HG02610 (cell line): ENCODE results near the gene SEMA5A.

Experiments used
- ATAC-seq: cut with Tn5 transposase; IDR thresholded peaks from one replicate; pipeline ENCODE4 v1.9.1; 2021; ENCODE audit warnings: mild to moderate bottlenecking, moderate library complexity; ENCODE audit not compliant: unreplicated experiment

SEMA5A gene

DNA sequence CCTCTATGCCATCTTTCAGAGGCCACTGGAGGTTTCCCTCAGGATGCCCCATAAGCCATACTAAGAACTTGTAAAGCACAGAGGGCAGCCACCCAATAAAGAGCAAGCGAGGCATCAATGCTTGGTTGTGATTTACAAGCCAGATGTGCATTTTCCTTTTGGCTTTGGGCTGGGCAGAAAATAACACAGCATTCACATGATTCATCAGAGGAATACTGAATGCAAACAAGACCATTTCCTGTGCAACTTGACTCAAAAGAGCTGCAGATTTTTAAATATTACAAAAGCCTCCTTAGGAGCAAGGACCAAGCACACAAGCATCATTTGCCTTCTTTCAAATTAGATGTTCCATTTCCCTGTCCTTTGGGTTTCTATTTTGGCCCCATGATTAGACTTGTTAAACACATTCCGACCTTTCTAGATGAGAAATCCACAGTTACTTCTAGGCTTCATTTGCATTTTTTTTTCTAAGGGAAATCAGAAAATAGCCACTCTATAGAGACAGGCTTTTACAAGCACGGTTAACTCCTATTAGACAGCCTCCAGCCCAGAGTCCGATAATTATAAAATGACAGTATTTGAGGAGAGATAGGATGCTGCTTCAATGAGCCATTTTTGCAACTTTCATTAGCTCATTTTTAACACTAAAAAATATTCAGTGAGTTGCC lies 207.8 kb downstream of the SEMA5A start:
- no peak for ATAC-seq

DNA sequence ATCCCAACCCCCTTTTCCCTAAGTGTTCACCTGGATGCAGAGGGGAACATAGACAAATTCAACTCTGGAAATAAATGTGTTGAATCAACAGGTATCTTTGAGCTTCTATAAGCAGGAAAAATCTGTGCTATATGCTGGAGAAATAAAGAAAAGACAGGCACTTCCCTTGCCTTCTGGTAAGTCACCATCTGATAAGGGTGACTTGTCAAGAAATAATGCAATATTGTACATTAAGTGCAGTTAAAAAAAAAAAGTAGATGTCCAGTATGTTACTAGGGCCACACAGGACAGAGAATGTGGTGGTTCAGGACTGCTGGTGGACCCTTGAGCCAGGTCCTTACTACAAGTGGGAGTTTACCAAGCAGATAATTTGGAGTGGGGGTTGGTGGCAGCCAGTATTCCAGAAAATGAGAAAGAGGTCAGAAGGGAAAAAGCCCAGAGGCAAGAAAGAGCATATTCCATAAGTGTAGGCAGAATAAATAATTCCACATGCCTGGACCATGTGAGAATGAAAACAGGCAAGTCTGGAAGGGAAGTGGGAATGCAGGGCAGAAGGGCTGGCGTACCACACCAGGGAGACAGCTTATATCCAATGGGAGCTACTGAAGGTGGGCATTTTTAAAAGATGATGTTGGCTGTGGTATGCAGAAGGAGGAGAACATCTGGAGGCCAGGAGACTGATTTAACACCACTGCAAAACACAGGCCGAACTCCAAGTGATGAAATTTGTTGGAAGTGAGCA lies 209.9 kb downstream of the SEMA5A start:
- no peak for ATAC-seq

DNA sequence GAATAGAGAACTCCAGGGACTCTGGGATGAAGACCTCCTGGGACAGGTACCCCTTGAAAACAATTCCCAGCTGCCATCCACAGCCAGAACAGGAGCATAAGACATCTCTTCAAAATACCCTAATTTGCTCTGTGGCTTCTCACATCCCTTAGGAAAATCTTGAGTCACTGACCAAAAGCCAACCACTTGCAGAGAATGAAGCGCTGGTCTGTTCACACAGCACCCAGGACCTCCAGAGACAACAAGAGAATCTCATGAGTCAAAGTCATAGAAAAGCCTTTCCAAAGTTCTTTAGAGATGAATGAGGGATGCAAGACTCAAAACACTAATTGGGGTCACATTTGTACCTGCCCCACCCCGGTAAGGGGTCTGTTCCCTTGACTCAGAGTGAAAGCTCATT lies 210.6 kb downstream of the SEMA5A start:
- no peak for ATAC-seq

DNA sequence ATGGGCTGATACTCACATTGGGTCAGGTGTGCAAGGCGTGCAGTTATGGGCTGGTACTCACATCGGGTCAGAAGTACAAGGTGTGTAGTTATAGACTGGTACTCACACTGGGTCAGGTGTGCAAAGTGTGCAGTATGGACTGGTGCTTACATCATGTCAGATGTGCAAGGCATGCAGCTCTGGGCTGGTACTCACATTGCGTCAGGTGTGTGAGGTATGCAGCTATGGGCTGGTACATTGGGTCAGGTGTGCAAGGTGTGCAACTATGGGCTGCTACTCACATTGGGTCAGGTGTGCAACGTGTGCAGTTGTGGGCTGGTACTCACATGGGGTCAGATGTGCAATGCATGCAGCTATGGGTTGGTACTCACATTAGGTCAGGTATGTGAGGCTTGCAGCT lies 213.8 kb downstream of the SEMA5A start:
- ATAC-seq: no peak

- no peak for ATAC-seq
Observed at GRCh38 chr5:9331372-9331771, 214.5 kb downstream of the SEMA5A start.

DNA sequence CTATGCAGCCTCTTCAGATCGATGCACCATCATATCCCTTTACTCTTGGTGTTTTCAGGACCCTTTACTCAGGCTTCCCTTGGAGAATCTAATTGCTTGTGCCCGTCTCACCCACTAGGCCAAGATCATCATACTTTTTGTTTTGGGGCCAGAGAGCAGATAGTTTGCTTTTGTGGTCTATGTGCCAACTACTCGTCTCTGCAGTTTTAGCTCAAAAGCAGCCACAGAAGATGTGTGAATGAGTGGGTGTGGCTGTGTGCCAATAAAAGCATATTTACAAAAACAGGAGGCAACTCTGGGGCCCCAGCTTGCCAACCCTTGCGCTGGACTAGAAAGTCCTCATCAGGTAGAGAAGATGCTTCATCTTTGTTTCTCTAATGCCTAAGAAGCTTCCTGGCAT lies 216.8 kb downstream of the SEMA5A start:
- no peak for ATAC-seq

GRCh38 chr5:9325549-9325948 lies 220.3 kb downstream of the SEMA5A start:
- ATAC-seq: no peak

GRCh38 chr5:9324348-9325077 lies 221.4 kb downstream of the SEMA5A start:
- ATAC-seq: no peak

GRCh38 chr5:9320652-9321051 lies 225.2 kb downstream of the SEMA5A start:
- ATAC-seq: no peak

DNA sequence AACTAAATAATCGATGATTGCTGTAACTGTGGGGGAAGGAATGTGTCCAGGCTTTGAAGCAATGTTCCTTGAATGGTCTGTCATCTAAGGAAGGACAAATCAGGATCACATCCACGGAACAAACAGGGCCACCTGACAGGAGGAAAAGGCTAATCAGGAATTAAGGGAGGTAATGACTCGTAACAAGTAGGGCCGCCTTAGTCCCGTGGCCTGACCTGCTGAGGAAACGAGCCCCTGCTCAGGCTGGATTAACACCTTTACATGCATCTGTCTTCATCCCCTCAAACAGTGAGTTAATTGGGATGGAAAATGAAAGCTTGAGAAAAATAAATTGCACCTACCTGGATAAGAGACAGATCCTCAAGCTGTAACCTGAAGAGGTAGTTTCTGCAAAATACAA lies 227.8 kb downstream of the SEMA5A start:
- no peak for ATAC-seq

DNA sequence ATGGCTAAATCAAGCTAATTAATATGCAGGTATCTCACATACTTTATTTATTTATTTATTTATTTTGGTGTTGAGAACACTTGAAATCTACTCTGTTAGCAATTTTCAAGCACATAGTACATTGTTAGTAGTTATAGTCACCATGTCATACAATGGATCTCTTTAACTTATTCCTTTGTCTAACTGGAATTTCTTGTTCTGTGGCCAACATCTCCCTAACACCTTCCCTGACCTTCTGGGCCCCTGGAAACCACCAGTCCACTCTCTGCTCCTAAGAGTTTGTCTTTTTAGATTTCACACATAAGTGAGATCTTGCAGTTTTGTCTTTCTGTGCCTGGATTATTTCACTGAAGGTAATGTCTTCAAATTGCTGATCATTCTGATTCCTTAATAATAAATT lies 229.1 kb downstream of the SEMA5A start:
- ATAC-seq: no peak

DNA sequence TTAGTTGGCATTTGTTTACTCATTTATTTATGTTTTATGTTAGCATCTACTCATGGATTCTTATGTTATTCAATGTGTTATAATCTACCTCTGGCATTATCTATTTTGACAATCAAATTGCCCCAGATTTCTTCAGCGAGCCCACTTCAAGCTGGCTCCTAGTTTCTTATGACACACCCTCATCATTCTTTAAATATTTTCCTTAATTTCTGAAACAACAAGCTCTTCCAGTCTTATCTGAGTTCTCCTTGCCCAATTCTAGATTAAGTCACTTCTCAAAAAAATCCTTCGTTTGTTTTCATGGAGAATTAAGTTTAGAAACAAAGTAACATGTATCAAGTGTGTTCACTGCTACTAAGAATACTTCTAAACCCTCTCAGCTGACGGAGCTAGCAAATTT lies 229.8 kb downstream of the SEMA5A start:
- ATAC-seq: no peak

DNA sequence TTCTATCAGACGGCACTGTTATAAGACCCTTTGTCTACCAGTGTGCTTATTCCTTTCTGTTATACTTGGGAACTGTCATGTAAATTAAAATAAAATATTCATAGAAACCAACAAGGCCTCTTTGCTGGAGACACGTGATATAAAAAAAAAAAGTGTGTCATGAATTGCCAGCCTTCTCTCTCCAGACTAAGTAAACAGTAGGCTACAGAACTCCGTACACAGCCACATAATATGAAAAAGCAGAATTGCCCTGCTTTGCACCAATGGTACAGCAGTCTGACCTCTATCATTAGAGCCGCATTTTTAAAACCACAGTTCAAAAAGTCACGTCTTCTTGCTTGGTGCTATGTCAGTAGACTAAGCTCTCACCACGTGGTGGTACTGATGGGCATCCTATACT lies 231.3 kb downstream of the SEMA5A start:
- ATAC-seq: no peak

- ATAC-seq: no peak
Observed at GRCh38 chr5:9313751-9314150, 232.1 kb downstream of the SEMA5A start.

DNA sequence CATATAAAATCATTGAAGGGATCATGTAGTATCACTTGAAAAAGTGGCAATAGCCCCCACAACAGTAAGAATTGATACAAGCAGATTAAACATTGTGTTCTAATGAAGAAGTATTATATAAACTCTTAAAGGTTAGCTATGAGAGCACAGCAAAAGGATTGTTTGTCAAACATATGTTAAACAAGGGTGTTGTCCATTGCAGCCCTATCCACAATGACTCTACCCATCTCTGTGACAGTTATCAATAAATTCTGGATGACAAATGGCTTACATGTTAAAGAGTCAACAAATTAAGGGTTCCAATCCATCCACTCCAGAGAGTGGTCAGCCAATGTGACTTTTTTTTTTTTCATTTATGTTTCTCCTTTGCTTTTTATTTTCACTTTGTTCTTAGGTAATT lies 238.7 kb downstream of the SEMA5A start:
- ATAC-seq: no peak

DNA sequence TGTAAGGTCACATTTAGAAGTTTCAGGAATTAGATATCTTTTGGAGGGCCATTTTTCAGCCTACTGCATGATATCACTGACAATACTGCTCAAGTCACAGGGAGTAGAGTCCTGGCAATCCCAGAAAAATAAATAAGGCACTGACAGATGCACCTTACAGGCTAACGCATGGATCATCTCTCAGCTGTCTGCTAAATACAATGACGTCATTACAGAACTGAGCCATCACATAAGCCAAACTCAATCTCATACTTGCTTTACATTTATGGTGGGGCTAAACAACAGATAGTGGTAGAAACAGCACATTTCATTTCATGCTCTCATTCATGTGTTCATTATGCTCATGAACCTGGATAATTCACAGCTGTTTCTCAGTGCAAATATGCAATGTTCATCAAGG lies 243.7 kb downstream of the SEMA5A start:
- no peak for ATAC-seq

DNA sequence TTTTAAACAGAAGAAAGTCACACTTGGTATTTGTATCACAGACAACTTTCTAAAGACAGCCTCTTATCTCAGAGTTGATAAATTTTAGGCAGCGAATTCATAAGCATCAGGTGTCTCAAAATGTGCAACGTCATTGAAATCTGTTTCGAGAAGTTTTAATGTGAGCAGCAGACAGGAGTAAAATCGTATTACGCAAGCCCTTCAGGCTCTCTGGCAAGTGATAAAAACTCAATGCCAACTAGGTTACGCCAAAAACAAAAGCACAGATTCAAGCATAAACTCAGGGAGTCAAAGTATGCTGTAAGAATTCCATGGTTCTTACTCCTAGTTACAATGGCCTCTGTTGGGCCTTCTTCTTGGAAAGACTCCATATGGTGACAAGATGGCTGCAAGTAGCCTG lies 244.7 kb downstream of the SEMA5A start:
- no peak for ATAC-seq

GRCh38 chr5:9297134-9297533 lies 248.7 kb downstream of the SEMA5A start:
- no peak for ATAC-seq

GRCh38 chr5:9295466-9295801 lies 250.4 kb downstream of the SEMA5A start:
- no peak for ATAC-seq

GRCh38 chr5:9294793-9295465 lies 250.9 kb downstream of the SEMA5A start:
- no peak for ATAC-seq

DNA sequence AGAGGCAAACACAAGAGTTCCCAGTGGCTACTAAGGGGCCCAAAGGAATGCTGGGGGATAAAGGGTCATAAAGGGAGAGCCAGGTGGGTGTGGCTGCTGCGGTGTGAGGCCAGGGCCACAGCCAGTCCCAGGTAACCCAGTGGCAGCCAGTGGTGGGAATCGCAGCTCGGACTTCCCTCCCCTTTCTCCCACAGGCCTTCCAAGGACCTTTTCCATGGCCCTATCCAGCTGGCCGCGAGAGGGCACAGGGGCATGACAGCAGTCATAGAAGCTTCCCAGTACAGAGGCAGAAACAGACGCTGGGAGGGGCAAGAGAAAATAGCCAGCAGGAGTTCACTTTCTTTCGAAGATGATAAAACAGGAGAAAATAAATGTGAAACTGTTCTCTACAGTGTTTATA lies 257.6 kb downstream of the SEMA5A start:
- no peak for ATAC-seq
